Esophagus muscularis mucosa (tissue), 4 donors: ENCODE measurements around the gene TOB2.

ENCODE experiments used
- CTCF ChIP-seq, 3 experiments: fragments of 200-600 bp in 2 of 3; fragments of 450-650 bp in 1 of 3; sonication (generic) in 2 of 3; IDR thresholded peaks; one replicate each; pipeline ENCODE4 v1.5.1; 2017 to 2019; ENCODE audit warnings: antibody characterized with exemption in 3 of 3, mild to moderate bottlenecking in 2 of 3, moderate library complexity in 1 of 3
- EP300 ChIP-seq: sonication (generic); formaldehyde crosslinking; IDR thresholded peaks from one replicate; pipeline ENCODE4 v1.6.1; 2017; ENCODE audit warnings: antibody characterized with exemption
- POLR2A ChIP-seq: fragments of 450-650 bp; IDR thresholded peaks from one replicate; pipeline ENCODE4 v1.6.1; 2017; ENCODE audit warnings: antibody characterized with exemption, moderate library complexity, mild to moderate bottlenecking, low read depth
- POLR2AphosphoS5 ChIP-seq, 2 donors: sonication (generic); formaldehyde crosslinking; IDR thresholded peaks; one replicate each; pipeline ENCODE4 v1.6.1; 2017; ENCODE audit warnings: antibody characterized with exemption in 2 of 2

GRCh38 chr22:41429951-41430332 is 16.7 kb downstream of the TOB2 start:
- no peak for TF ChIP-seq POLR2AphosphoS5 (IDR thresholded peaks at IDR 0.05)
- TF ChIP-seq EP300 = no peak
- no peak for TF ChIP-seq CTCF (IDR thresholded peaks at IDR 0.05)
- no peak for TF ChIP-seq POLR2A
